ENCODE results near the gene RELN.

Gene RELN

GRCh38 chr7:103989785-103990767 is 618 bp upstream of the RELN start:
- peak; percentile 46 for DNase-seq (ENCODE audit: low read depth)

DNA sequence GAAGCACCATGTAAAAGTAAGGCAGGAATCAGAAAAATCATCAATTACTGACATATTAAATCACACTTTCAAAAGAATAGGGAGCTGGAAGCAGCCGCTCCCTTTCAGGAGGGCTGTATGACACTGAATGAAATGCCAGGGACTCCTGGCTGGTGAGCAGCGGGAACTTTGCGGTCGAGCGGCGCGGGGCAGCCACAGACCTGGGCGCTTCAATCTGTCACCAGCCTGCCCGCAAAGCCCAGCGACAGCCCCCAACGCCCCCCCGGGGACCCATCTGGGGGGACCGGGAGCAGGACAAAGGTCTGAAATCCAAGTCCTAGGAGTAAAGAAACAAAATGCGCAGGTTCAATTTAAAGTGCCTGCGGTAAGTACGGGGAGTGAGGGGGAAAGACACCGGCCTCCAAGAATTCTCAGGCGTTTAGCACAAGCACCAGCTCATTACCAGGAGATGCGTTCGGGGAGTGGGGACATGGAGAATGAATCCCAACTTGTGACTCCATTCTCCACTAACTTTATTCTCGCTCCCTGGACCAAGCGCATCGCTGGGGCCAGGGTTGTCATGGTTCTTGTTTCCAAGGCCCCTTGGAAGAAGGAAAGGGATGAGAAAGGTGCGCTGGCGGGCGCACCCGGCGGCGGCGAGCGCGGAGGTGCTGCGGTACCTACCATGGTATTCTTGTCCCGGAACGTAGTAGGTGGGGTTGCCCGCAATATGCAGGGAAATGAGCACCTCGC is 824 bp downstream of the RELN start:
- no peak for DNase-seq (ENCODE audit: low read depth)

DNA sequence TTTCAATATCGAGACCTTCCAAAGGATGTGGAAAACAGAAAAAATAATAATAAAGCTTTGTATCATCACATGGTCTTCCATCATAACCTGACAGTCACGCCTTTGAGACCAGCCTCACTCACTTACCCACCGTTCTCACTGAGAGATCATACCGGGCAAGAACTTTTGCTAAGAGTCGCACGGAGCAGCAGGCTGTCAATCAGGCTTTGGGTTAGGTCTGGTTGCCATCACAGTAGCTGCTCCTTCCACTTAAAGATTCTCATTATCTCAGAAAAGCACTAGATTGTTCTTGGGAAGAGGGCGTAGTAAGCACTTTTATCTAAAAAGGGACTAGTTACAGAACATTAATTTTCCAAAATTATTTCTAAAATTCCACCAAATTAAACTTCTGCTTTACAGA is 2.0 kb downstream of the RELN start:
- DNase-seq (ENCODE audit: low read depth) = no peak

GRCh38 chr7:103985565-103986126 is 3.8 kb downstream of the RELN start:
- DNase-seq (ENCODE audit: low read depth) = no peak

- no peak for DNase-seq (ENCODE audit: low read depth)
These were observed 5.4 kb downstream of the RELN start for GRCh38 chr7:103984050-103984449.

DNA sequence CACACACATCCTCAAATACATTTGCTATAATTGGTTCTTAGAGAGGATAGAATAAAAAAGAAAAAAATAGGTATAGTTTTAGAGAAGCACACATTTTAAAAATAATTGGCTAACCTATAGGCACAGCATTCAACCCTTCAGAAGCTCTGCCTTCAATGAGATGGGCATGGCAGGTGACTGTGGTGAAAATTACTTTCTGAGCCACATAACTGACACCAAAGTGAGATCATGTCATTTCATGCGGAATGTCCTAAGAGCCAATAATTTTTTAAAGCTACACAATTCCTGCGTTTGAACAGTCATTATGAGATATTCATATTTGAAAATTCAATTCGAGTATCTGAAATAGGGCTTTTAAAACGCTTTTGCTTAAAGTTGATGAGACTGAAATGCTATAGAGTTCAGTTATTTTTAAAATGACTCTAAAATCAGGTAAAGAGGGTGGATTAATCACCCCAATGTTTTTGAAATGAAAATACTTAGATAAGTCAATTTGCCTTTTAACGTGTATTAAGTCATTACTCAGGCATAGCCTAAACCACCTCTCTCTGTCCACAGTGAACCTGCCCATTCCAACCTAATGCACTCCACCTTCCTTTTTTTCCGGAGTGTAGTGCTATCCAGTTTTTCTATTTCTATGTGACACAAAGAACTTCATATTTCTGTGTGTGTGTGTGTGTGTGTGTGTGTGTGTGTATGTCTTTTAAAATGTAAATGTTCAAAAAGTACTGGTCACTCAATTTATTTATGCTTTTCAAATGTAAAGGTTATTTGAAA is 6.1 kb downstream of the RELN start:
- DNase-seq (ENCODE audit: low read depth) = no peak

GRCh38 chr7:103981003-103981423 is 8.4 kb downstream of the RELN start:
- DNase-seq (ENCODE audit: low read depth) = no peak

DNA sequence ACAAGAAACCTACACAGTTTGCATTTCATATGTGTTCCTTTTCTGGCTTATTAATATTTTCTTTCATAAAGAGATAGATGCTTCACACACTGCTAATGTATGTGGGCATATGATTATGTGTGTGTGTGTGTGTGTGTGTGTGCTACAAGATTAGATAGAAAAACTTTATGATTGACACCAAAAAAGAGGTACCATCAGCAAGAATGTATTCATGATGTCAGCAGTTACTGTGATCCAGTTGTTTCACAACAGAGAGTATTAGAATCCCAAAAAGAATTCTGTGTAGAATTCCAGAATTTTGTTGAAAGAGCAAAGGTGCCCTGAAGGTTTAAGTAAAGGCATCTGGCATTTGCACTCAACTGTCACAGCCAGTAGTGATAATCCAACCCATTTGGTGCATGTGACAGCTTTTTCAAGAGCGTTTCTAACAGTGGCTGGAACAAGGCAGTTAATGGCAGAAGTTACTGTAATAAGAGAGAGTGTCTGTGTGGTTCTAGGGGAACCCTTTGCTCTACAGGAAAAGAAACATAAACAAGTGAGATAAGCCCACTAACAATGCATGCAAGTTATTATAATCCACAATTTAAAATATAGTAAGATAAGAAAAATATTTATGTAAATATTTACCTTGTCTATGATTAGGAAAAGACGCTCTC is 16.6 kb downstream of the RELN start:
- DNase-seq (ENCODE audit: low read depth) = no peak

- DNase-seq (ENCODE audit: low read depth) = no peak
These were observed 22.1 kb downstream of the RELN start for GRCh38 chr7:103967401-103967800.

- DNase-seq (ENCODE audit: low read depth) = no peak
These were observed 22.7 kb downstream of the RELN start for GRCh38 chr7:103966593-103967277.

DNA sequence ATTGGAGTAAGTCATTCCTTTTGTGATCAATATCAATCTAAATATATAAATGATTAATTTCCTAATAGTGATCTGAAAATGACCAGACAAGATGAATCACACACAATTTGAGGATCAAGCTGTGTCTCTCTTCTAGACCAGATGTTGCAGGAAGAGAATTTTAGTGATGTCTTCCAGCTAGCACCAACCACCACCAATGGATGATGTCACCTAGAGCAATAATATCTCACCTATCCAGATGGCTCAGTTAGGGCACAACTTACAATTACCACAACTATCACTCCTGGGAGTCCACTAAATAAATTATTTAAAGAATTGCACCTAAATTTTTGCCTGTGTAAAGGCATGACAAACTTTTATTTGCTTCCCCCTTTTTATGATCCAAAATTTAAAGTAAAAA is 25.2 kb downstream of the RELN start:
- DNase-seq (ENCODE audit: low read depth) = no peak

DNA sequence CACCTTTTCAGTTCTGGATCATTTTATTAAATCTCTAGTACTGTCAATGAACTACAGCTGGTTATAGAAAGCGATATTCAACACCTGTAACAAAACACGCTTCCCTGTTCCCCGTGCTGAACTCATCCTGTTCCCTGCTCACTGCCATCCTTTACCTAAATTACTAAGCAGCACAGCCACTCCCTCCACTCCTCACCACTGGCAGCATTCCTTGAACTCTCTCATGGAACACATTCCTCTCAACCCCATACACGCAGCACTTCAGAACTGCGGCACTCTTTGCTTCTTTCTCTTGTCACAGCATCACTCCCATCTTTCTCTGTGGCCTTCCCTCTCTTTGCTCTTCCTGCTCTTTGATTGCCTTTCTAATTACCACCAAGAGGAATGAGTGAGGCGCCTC is 27.4 kb downstream of the RELN start:
- no peak for DNase-seq (ENCODE audit: low read depth)

- no peak for DNase-seq (ENCODE audit: low read depth)
These were observed 31.1 kb downstream of the RELN start for GRCh38 chr7:103958284-103958818.

GRCh38 chr7:103955985-103956384 is 33.5 kb downstream of the RELN start:
- no peak for DNase-seq (ENCODE audit: low read depth)

- DNase-seq (ENCODE audit: low read depth) = no peak
These were observed 37.0 kb downstream of the RELN start for GRCh38 chr7:103952408-103952807.

- DNase-seq (ENCODE audit: low read depth) = no peak
These were observed 38.1 kb downstream of the RELN start for GRCh38 chr7:103951311-103951710.

DNA sequence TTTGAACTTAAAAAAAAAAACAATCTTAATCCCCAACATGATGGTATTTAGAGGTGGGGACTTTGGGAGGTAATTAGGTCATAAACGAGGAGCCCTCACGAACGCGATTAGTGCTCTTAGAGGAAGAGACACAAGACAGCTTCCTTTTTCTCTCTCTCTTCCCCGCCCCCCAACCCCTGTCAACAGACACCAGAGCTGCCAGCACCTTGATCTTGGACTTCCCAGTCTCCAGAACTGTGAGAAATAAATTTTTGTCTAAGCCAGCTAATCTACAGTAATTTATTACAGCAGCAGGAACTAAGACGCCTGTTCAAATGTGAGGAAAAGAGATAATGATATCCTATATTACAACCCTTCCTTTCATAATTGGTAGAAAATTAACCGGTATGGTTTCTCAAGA is 40.1 kb downstream of the RELN start:
- no peak for DNase-seq (ENCODE audit: low read depth)

DNA sequence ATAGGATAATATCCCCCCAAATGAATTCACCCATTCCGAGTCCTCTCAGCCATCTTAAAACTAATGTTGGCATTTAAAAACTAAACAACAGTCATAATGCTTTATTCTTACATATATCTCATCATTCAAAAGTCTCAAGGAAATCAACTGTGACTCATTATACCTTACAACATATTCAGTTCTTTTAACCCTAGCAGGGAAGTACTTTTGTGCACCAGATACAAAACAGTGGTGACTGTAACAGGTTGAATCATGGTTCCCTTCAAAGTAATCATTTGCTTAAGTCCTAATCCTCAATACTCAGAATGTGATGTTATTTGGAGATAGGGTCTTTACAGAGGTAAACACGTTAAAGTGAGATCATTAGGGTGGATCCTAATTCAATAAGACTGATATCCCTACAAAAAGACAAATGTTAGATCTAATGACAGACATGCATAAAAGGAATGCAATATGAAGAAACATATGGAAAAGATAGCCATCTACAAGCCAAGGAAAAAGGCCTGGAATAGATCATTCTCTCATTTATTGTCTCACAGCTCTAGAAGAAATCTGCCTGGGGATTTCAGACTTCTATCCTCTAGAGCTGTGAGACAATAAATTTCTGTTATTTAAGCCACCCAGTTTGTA is 42.3 kb downstream of the RELN start:
- peak; percentile 2 for DNase-seq (ENCODE audit: low read depth)

DNA sequence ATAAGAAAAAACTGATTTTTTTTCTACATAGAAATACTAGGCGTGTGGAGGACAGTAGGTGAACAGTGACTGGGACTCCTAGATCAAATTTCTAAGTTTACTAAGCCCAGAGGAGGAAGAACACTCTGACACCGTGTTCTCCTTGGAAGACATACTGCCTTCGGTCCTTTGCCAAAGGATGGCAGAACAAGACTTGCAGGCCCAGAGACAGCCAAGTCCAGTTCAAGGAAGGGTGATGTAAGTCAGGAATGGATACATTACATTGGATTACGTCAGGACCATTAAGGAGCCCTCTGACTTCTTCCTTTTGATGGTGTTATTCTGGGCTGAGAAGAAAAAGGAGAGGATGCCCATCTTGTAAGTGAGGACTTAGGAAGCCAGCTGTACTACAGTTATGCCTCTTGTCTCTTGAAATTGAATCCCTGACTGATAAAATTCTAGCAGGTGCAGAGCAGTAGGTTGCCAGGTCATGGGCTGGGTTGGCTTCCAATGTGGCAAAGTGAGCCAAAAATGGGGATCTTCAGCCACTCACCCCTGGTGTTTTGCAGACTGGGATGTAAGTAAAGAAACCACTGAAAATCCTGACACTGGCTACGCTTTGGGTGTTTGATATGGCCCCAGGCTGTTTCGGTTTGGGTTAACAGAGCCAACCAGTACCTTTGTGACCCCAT is 45.1 kb downstream of the RELN start:
- no peak for DNase-seq (ENCODE audit: low read depth)

DNA sequence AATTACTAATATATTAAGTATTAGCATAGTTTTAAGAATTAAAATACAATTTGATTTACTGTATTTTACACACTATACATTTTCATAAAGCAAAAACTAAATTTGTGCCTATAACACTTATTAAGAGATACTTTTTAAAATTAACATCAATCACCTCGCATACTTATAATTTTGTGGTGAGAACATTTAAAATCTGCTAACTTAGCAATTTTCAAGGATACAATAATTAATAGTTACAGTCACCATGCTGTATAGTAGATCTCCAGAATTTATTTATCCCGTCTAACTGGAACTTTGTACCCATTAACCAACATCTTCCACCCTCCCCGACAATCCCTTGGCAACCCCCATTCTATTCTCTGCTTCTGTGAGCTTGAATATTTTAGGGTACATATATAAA is 47.5 kb downstream of the RELN start:
- no peak for DNase-seq (ENCODE audit: low read depth)

Data from ELR (cell line).